HG03354 (cell line): Measurements from ENCODE around the gene CCDC39.

Experiments
- ATAC-seq: cut with Tn5 transposase; IDR thresholded peaks from one replicate; pipeline ENCODE4 v1.9.1; 2021; ENCODE audit warnings: mild to moderate bottlenecking; ENCODE audit not compliant: unreplicated experiment, poor library complexity, severe bottlenecking

Gene CCDC39

GRCh38 chr3:180679178-180680096, at the start of gene CCDC39:
Gene CCDC39 (minus strand): TSS chr3:180679489. CDS start chr3:180679380, 109 bp downstream.
- ATAC-seq: peak; percentile 93

- ATAC-seq: no peak
These were observed 40.7 kb upstream of the CCDC39 start for GRCh38 chr3:180720012-180720411.

- no peak for ATAC-seq
These were observed 28.6 kb upstream of the CCDC39 start for GRCh38 chr3:180707896-180708295.

GRCh38 chr3:180705619-180706018, 26.3 kb upstream of the CCDC39 start:
- no peak for ATAC-seq

GRCh38 chr3:180704532-180704931, 25.2 kb upstream of the CCDC39 start:
- ATAC-seq: no peak

GRCh38 chr3:180700941-180701340, 21.7 kb upstream of the CCDC39 start:
- no peak for ATAC-seq

- no peak for ATAC-seq
These were observed 19.5 kb upstream of the CCDC39 start for GRCh38 chr3:180698760-180699270.

- no peak for ATAC-seq
These were observed 15.0 kb upstream of the CCDC39 start for GRCh38 chr3:180694321-180694720.

- ATAC-seq: no peak
These were observed 14.4 kb upstream of the CCDC39 start for GRCh38 chr3:180693656-180694055.

- ATAC-seq: no peak
These were observed 10.8 kb upstream of the CCDC39 start for GRCh38 chr3:180690061-180690460.

GRCh38 chr3:180684807-180685206, 5.5 kb upstream of the CCDC39 start:
- ATAC-seq: no peak

- ATAC-seq: no peak
These were observed 4.5 kb upstream of the CCDC39 start for GRCh38 chr3:180683816-180684215.

GRCh38 chr3:180680097-180680430, 775 bp upstream of the CCDC39 start:
- ATAC-seq: peak; percentile 57

- ATAC-seq: no peak
These were observed 1.1 kb downstream of the CCDC39 start for GRCh38 chr3:180678231-180678630.

- no peak for ATAC-seq
These were observed 17.8 kb downstream of the CCDC39 start for GRCh38 chr3:180661444-180661843.

GRCh38 chr3:180657094-180657493, 22.2 kb downstream of the CCDC39 start:
- no peak for ATAC-seq

GRCh38 chr3:180656406-180656805, 22.9 kb downstream of the CCDC39 start:
- no peak for ATAC-seq

- ATAC-seq: peak; percentile 77
These were observed 33.0 kb downstream of the CCDC39 start for GRCh38 chr3:180646187-180646790.

- no peak for ATAC-seq
These were observed 38.3 kb downstream of the CCDC39 start for GRCh38 chr3:180640987-180641386.

- ATAC-seq: no peak
These were observed 45.6 kb downstream of the CCDC39 start for GRCh38 chr3:180633722-180634121.

GRCh38 chr3:180631317-180631716, 48.0 kb downstream of the CCDC39 start:
- ATAC-seq: no peak
